ENCODE data around the gene MYT1. TPM values are rescaled to one million over a fixed set of nuclear protein-coding genes. Genes with fewer than 3 reads are reported as not detected.

MYT1 gene
- total RNA-seq, 2 donors from 2014 or later, result 0.27 to 0.74 TPM

GRCh38 chr20:64258071-64258823, 94.0 kb downstream of the MYT1 start:
- Histone ChIP-seq H3K27ac (no peak overlapping the region), H3K27me3 (replicated peaks; ENCODE audit: insufficient read depth) (no peaks in the 10 kb centered on the region), H3K4me3 (no peak overlapping the region), H3K9me3 (no peaks in the 10 kb centered on the region), H3K4me1 (replicated peaks) (no peaks in the 10 kb centered on the region), H3K36me3 (no peaks in the 10 kb centered on the region)
- DNase-seq (ENCODE audit: low spot score), result no peak
- intact Hi-C loops (cut with DNase I), result no loop called here
- TF ChIP-seq CTCF (IDR thresholded peaks at IDR 0.05), result no peak
- TF ChIP-seq POLR2A (IDR thresholded peaks at IDR 0.05), result no peak
- TF ChIP-seq POLR2AphosphoS5 (IDR thresholded peaks at IDR 0.05), result no peak
- WGBS, result 89% methylated on average over 9 of the region's 9 CpGs

- Histone ChIP-seq H3K9me3 (no peaks in the 10 kb centered on the region), H3K36me3 (no peaks in the 10 kb centered on the region), H3K27me3 (replicated peaks; ENCODE audit: insufficient read depth) (no peaks in the 10 kb centered on the region), H3K27ac (no peak overlapping the region), H3K4me3 (no peak overlapping the region), H3K4me1 (replicated peaks) (no peaks in the 10 kb centered on the region)
- WGBS, result 76% methylated on average over 6 of the region's 6 CpGs
- intact Hi-C loops (cut with DNase I), result no loop called here
- DNase-seq (ENCODE audit: low spot score), result no peak
- TF ChIP-seq POLR2AphosphoS5 (IDR thresholded peaks at IDR 0.05), result no peak
Measured at GRCh38 chr20:64260239-64260638, 96.0 kb downstream of the MYT1 start.

GRCh38 chr20:64261138-64261537, 96.9 kb downstream of the MYT1 start:
- no peak overlapping the region for H3K4me3 ChIP-seq
- intact Hi-C loops (cut with DNase I), result no loop called here
- 39% methylated on average over 9 of the region's 9 CpGs for WGBS
- H3K9me3 ChIP-seq, result no peaks in the 10 kb centered on the region
- TF ChIP-seq POLR2AphosphoS5 (IDR thresholded peaks at IDR 0.05) (no peak), CTCF (IDR thresholded peaks at IDR 0.05) (no peak), POLR2A (IDR thresholded peaks at IDR 0.05) (no peak)
- no peak overlapping the region for H3K27ac ChIP-seq
- no peak for DNase-seq (ENCODE audit: low spot score)
- H3K36me3 ChIP-seq, result no peaks in the 10 kb centered on the region
- H3K27me3 ChIP-seq (replicated peaks; ENCODE audit: insufficient read depth), result no peaks in the 10 kb centered on the region
- H3K4me1 ChIP-seq (replicated peaks), result no peaks in the 10 kb centered on the region

GRCh38 chr20:64264091-64264490, 99.8 kb downstream of the MYT1 start:
- Histone ChIP-seq H3K27me3 (replicated peaks; ENCODE audit: insufficient read depth) (no peaks in the 10 kb centered on the region), H3K9me3 (no peaks in the 10 kb centered on the region), H3K36me3 (no peaks in the 10 kb centered on the region), H3K4me1 (replicated peaks) (no peaks in the 10 kb centered on the region), H3K27ac (no peak overlapping the region), H3K4me3 (no peak overlapping the region)
- 54% methylated on average over 4 of the region's 4 CpGs for WGBS
- no peak for DNase-seq (ENCODE audit: low spot score)
- TF ChIP-seq CTCF (IDR thresholded peaks at IDR 0.05) (no peak), POLR2AphosphoS5 (IDR thresholded peaks at IDR 0.05) (no peak), POLR2A (IDR thresholded peaks at IDR 0.05) (no peak)
- intact Hi-C loops (cut with DNase I), result no loop called here

GRCh38 chr20:64265201-64265600, 100.9 kb downstream of the MYT1 start:
- DNase-seq (ENCODE audit: low spot score), result no peak
- no peak for TF ChIP-seq CTCF (IDR thresholded peaks at IDR 0.05)
- no peak for TF ChIP-seq POLR2A (IDR thresholded peaks at IDR 0.05)
- no peak for TF ChIP-seq POLR2AphosphoS5 (IDR thresholded peaks at IDR 0.05)
- H3K9me3 ChIP-seq, result no peaks in the 10 kb centered on the region
- H3K4me1 ChIP-seq (replicated peaks), result no peaks in the 10 kb centered on the region
- WGBS, result 77% methylated on average over 5 of the region's 5 CpGs
- no peaks in the 10 kb centered on the region for H3K36me3 ChIP-seq
- intact Hi-C loops (cut with DNase I), result no loop called here
- no peaks in the 10 kb centered on the region for H3K27me3 ChIP-seq (replicated peaks; ENCODE audit: insufficient read depth)
- H3K4me3 ChIP-seq, result no peak overlapping the region
- no peak overlapping the region for H3K27ac ChIP-seq
